ENCODE results near the gene METTL23. TPM values are rescaled to one million over a fixed set of nuclear protein-coding genes. Genes with fewer than 3 reads are reported as not detected.
"Not testable (repeated sequence)": the region's sequence is repeated elsewhere in the genome, so short reads cannot be mapped to it uniquely, and the experiment has no call there.

Gene METTL23
- polyA plus RNA-seq, 3 donors, result 39.1 to 45.1 (median 40.8) TPM

- DNase-seq (ENCODE audit: extremely low read depth in 1 of 11, low read depth in 9 of 11, low spot score in 4 of 11), result no peak
Measured at GRCh38 chr17:76688165-76688622, 38.4 kb upstream of the METTL23 start.

- no peak for DNase-seq (ENCODE audit: extremely low read depth in 1 of 11, low read depth in 9 of 11, low spot score in 4 of 11)
Measured at GRCh38 chr17:76689859-76690258, 36.8 kb upstream of the METTL23 start.

GRCh38 chr17:76690596-76691280 lies 35.9 kb upstream of the METTL23 start:
- DNase-seq (ENCODE audit: extremely low read depth in 1 of 11, low read depth in 9 of 11, low spot score in 4 of 11), result no peak

GRCh38 chr17:76691379-76692191 lies 35.1 kb upstream of the METTL23 start:
- no peak for DNase-seq (ENCODE audit: extremely low read depth in 1 of 11, low read depth in 9 of 11, low spot score in 4 of 11)

- no peak for DNase-seq (ENCODE audit: extremely low read depth in 1 of 11, low read depth in 9 of 11, low spot score in 4 of 11)
Measured at GRCh38 chr17:76695059-76695831, 31.4 kb upstream of the METTL23 start.

GRCh38 chr17:76696763-76697701 lies 29.6 kb upstream of the METTL23 start:
- DNase-seq (ENCODE audit: extremely low read depth in 1 of 11, low read depth in 9 of 11, low spot score in 4 of 11), result no peak

GRCh38 chr17:76697702-76698465 lies 28.8 kb upstream of the METTL23 start:
- DNase-seq (ENCODE audit: extremely low read depth in 1 of 11, low read depth in 9 of 11, low spot score in 4 of 11), result no peak

GRCh38 chr17:76698466-76698977 lies 28.1 kb upstream of the METTL23 start:
- not testable (repeated sequence) for DNase-seq (ENCODE audit: extremely low read depth in 1 of 11, low read depth in 9 of 11, low spot score in 4 of 11)

- no peak for DNase-seq (ENCODE audit: extremely low read depth in 1 of 11, low read depth in 9 of 11, low spot score in 4 of 11)
Measured at GRCh38 chr17:76700270-76700616, 26.4 kb upstream of the METTL23 start.

GRCh38 chr17:76700617-76701470 lies 25.8 kb upstream of the METTL23 start:
- peak in 4 of 11 donors; percentile 49 to 72 (median 53) for DNase-seq (ENCODE audit: extremely low read depth in 1 of 11, low read depth in 9 of 11, low spot score in 4 of 11)

- DNase-seq (ENCODE audit: extremely low read depth in 1 of 11, low read depth in 9 of 11, low spot score in 4 of 11), result no peak
Measured at GRCh38 chr17:76701471-76701967, 25.1 kb upstream of the METTL23 start.

- no peak for DNase-seq (ENCODE audit: extremely low read depth in 1 of 11, low read depth in 9 of 11, low spot score in 4 of 11)
Measured at GRCh38 chr17:76702076-76702475, 24.6 kb upstream of the METTL23 start.

GRCh38 chr17:76702941-76703637 lies 23.6 kb upstream of the METTL23 start:
- DNase-seq (ENCODE audit: extremely low read depth in 1 of 11, low read depth in 9 of 11, low spot score in 4 of 11), result no peak

- DNase-seq (ENCODE audit: extremely low read depth in 1 of 11, low read depth in 9 of 11, low spot score in 4 of 11), result no peak
Measured at GRCh38 chr17:76704805-76705204, 21.8 kb upstream of the METTL23 start.

GRCh38 chr17:76706817-76707216 lies 19.8 kb upstream of the METTL23 start:
- no peak for DNase-seq (ENCODE audit: extremely low read depth in 1 of 11, low read depth in 9 of 11, low spot score in 4 of 11)
